ENCODE measurements around the gene SF3B5.
A peak's percentile ranks its signal among the peaks of the same experiment; 100 is the strongest.
"Not testable (repeated sequence)": the region's sequence is repeated elsewhere in the genome, so short reads cannot be mapped to it uniquely, and the experiment has no call there.

SF3B5 gene

GRCh38 chr6:144095134-144096002 lies at the start of gene SF3B5:
Gene SF3B5 (minus strand): TSS chr6:144095573. CDS start chr6:144095497, 76 bp downstream.
- DNase-seq, result peak; percentile 99

DNA sequence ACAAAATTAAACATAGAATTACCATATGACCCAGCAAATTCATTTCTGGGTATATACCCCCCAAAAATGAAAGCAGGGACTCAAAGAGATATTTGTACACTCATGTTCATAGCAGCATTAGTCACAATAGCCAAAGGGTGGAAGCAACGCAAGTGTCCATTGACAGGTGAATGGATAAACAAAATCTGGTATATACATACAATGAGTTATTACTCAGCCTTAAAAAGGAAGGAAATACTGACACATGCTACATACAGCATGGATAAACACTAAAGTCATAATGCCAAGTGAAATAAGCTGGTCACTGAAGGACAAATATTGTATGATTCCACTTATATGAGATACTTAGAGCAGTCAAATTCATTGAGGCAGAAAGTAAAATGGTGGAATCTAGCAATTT lies 49.6 kb upstream of the SF3B5 start:
- DNase-seq, result no peak

GRCh38 chr6:144143878-144144277 lies 48.5 kb upstream of the SF3B5 start:
- DNase-seq, result no peak

- DNase-seq, result no peak
Observed at GRCh38 chr6:144143106-144143505, 47.7 kb upstream of the SF3B5 start.

DNA sequence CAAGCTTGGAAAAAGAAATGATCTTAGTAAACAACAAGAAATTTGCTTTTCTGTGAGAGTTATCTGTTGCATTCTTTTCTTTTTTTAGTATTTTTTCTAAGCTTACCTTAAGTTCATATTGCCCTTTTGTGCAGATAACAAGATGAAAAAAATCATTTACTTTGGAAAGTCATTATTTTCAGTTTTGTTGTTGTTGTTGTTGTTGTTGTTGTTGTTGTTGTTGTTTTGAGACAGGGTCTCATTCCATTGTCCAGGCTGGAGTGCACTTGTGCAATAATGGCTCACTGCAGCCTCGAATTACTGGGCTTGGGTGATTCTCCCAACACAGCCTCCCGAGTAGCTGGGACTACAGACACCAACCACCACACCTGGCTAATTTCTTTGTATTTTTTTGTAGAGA lies 46.1 kb upstream of the SF3B5 start:
- no peak for DNase-seq

- DNase-seq, result no peak
Observed at GRCh38 chr6:144140867-144141266, 45.5 kb upstream of the SF3B5 start.

- no peak for DNase-seq
Observed at GRCh38 chr6:144139817-144140216, 44.4 kb upstream of the SF3B5 start.

GRCh38 chr6:144138542-144138941 lies 43.2 kb upstream of the SF3B5 start:
- DNase-seq, result no peak

- DNase-seq, result no peak
Observed at GRCh38 chr6:144134737-144135136, 39.4 kb upstream of the SF3B5 start.

DNA sequence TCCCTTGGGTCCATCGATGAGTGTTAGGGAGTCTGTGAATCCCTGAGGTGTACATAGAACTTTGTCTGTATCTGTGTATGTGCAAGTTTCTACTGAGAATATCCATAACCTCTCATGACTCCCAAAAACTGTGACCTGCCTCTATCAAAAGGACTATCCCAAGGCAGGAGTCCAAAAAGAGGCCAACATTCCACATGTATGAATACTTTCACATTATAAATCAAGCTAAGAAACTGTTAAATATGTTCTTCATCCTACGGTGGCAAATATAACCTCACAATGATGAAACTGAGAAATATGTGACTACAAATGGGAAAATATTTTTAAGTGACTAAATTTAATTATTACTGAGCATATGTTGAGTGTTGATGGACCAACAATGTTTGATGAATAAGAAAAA lies 38.8 kb upstream of the SF3B5 start:
- DNase-seq, result no peak

GRCh38 chr6:144133225-144133821 lies 38.0 kb upstream of the SF3B5 start:
- no peak for DNase-seq

GRCh38 chr6:144132167-144132690 lies 36.9 kb upstream of the SF3B5 start:
- not testable (repeated sequence) for DNase-seq

DNA sequence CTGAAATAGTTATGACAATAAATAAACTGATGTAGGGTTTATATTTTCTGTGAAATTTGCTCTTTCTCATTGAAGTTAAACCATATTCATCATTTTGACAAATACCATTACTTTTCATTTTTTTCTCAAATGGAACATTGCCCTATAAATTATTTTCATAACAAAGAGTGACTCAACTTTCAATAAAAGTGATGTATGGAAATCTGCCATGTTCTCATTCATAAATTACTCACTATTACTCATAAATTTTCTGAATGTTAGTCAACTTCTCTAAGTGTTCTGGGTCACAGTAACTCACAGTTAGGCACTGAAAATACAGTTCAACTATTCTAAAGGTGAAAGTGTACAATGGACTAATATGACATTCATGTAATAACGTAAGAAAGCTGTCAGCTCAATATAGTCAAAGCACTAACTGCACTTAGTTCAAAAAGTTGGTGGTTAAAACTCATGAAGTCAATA lies 35.9 kb upstream of the SF3B5 start:
- DNase-seq, result no peak

DNA sequence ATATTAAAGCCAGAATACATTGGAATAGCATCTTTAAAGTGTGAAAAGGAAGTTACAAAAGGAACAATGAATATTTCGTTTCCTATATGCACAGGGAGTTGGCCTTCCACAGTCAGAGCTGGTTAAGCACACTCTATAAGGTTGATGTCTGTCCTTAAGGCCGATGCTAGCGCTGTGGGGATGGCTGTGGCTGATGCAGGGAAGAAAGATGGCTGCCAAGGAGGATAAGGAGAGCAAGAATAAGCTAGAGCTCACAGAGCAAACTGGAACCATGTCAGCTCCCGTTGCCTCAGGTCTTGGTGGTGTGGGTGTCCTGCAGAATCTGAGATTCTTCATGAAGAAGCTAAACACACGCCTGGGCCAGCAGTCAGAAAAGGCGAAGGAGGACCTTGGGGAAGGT lies 34.1 kb upstream of the SF3B5 start:
- no peak for DNase-seq

GRCh38 chr6:144127097-144127496 lies 31.7 kb upstream of the SF3B5 start:
- no peak for DNase-seq

GRCh38 chr6:144123836-144124235 lies 28.5 kb upstream of the SF3B5 start:
- no peak for DNase-seq

DNA sequence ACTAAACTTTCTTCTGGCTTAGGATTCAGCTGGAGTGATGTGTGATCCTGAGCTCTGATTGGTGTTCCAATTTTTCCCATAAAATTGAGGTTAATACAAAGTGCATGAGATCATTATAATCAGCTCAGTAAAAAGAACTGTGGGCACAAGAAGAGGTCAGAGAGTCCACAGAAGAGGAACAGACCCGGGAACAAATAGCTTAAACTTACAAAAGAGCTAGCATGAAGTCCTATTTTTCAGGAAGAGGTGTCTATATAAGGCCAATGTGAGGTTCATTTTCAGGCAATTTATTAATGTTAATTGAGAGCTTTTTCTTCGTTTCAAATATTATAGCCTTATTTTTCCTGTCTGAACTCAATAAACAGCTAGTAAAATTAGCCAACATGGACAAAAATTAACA lies 28.0 kb upstream of the SF3B5 start:
- no peak for DNase-seq

GRCh38 chr6:144122861-144123260 lies 27.5 kb upstream of the SF3B5 start:
- no peak for DNase-seq

GRCh38 chr6:144119376-144119775 lies 24.0 kb upstream of the SF3B5 start:
- DNase-seq, result no peak

- no peak for DNase-seq
Observed at GRCh38 chr6:144115219-144115618, 19.8 kb upstream of the SF3B5 start.

- no peak for DNase-seq
Observed at GRCh38 chr6:144113366-144113765, 18.0 kb upstream of the SF3B5 start.

DNA sequence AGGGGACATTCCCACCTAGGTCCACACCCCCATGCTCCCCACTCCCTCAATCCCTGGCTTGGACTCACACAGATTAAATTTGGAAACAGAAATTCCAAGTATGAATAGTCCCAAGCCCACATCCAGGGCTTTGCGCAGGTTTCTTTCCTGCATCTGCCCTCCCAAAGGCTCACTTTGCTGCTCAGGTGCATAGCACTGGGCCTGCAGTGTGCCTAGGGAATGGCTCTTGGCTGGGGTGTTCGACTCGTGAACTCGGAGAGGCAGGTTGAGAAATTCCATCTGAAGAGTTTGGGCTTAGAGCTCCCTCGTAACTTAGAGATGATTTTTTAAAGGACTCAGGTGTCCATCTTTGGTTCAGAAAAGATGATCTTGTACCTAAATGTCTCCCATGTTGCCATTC lies 14.8 kb upstream of the SF3B5 start:
- no peak for DNase-seq

DNA sequence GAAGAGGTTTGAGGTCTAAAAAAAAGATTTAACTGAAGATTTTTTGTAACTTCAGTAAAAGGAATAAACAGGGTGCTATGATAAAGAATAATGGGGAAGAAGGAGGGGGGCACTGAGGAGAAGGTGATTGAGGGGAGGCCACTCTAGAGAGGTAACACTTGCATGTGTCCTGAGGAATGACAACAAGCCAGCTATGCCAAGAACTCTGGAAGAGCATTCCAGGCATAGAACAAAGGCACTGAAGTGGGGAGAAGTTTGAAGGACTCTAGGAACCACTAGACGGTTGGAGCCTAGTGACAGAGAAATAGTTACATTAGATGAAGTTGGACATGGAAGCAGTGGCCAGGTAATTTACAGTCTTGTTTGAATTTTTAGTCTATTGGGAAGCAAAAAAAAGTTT lies 10.8 kb upstream of the SF3B5 start:
- DNase-seq, result no peak

GRCh38 chr6:144104898-144105487 lies 9.6 kb upstream of the SF3B5 start:
- no peak for DNase-seq

Data from CD4-positive, alpha-beta T cell treated with Interleukin-15 for 1 hour (primary cell).